Fibroblast of lung (primary cell): ENCODE data around the gene PATJ. TPM values are rescaled to one million over a fixed set of nuclear protein-coding genes. Genes with fewer than 3 reads are reported as not detected.

Experiments
- DNase-seq, 2 donors: peaks; one replicate each; pipeline versions ENCODE4 v3.0.0 to v3.0.0-alpha.2; 2010; ENCODE audit warnings: low read depth in 2 of 2
- H2AFZ ChIP-seq: 2 replicates; pipeline ENCODE4 v1.5.1; 2012; ENCODE audit warnings: low read length, control low read depth, inconsistent platforms
- H3K27ac ChIP-seq: 2 replicates; pipeline ENCODE4 v1.5.1; 2011; ENCODE audit warnings: low read length, control low read depth; ENCODE audit not compliant: insufficient read depth
- H3K27me3 ChIP-seq: 2 replicates; pipeline ENCODE4 v1.5.1; 2011; ENCODE audit warnings: mild to moderate bottlenecking, low read length; ENCODE audit not compliant: control insufficient read depth, insufficient read depth
- H3K36me3 ChIP-seq: 2 replicates; pipeline ENCODE4 v1.5.1; 2011; ENCODE audit warnings: low read length; ENCODE audit not compliant: control insufficient read depth, insufficient read depth
- H3K4me1 ChIP-seq: 2 replicates; pipeline ENCODE4 v1.5.1; 2011; ENCODE audit warnings: low read length; ENCODE audit not compliant: control insufficient read depth, insufficient read depth; ENCODE audit errors: extremely low read depth
- H3K4me2 ChIP-seq: 2 replicates; pipeline ENCODE4 v1.5.1; 2011; ENCODE audit warnings: low read length, control low read depth; ENCODE audit not compliant: insufficient read depth; ENCODE audit errors: extremely low read depth
- H3K4me3 ChIP-seq, 4 experiments: fragments of 200-600 bp in 1 of 4; sonication (generic) in 1 of 4; replicated peaks in 1 of 4; 2 replicates each; pipeline ENCODE4 v1.5.1; 2011 to 2016; ENCODE audit warnings: low read length in 4 of 4, low read depth in 3 of 4, mild to moderate bottlenecking in 3 of 4, control low read depth in 2 of 4, inconsistent platforms in 1 of 4, mixed read lengths in 1 of 4; ENCODE audit not compliant: insufficient read depth in 1 of 4; ENCODE audit errors: control extremely low read depth in 1 of 4
- H3K79me2 ChIP-seq: 2 replicates; pipeline ENCODE4 v1.5.1; 2012; ENCODE audit warnings: mild to moderate bottlenecking, low read length, inconsistent platforms; ENCODE audit not compliant: control insufficient read depth, insufficient read depth
- H3K9ac ChIP-seq: 2 replicates; pipeline ENCODE4 v1.5.1; 2011; ENCODE audit warnings: mild to moderate bottlenecking, low read length, control low read depth; ENCODE audit not compliant: insufficient read depth
- H3K9me3 ChIP-seq: 2 replicates; pipeline ENCODE4 v1.5.1; 2012; ENCODE audit warnings: low read depth, low read length; ENCODE audit not compliant: control insufficient read depth, insufficient read depth
- H4K20me1 ChIP-seq: 2 replicates; pipeline ENCODE4 v1.5.1; 2011; ENCODE audit warnings: low read length; ENCODE audit not compliant: control insufficient read depth, insufficient read depth; ENCODE audit errors: extremely low read depth
- CTCF ChIP-seq, 2 donors: IDR thresholded peaks in 1 of 2; conservative IDR thresholded peaks in 1 of 2; 1 replicate in 1 of 2; 2 replicates in 1 of 2; pipeline ENCODE4 v1.5.1; 2011 to 2012; ENCODE audit warnings: low read length in 2 of 2, control low read depth in 1 of 2, inconsistent platforms in 1 of 2, low read depth in 1 of 2, mild to moderate bottlenecking in 1 of 2
- EZH2 ChIP-seq: IDR thresholded peaks from 2 replicates; pipeline ENCODE4 v1.5.1; 2012; ENCODE audit warnings: low read length, control low read depth, mild to moderate bottlenecking; ENCODE audit errors: missing control alignments
- polyA plus RNA-seq, 2 donors: library from polyadenylated mRNA; depleted of rRNA in 1 of 2; stranded (reverse) in 1 of 2; unstranded in 1 of 2; fragments of >200 nt; gene quantifications; 2 replicates each; pipeline ENCODE4 v1.2.1, GENCODE V29; 2011 to 2012; ENCODE audit warnings: missing spikeins in 1 of 2
- total RNA-seq: library from RNA; depleted of rRNA; stranded (reverse); fragments of >200 nt; gene quantifications from 2 replicates; pipeline ENCODE4 v1.2.1, GENCODE V29; 2014

The PATJ gene
- total and polyA plus RNA-seq, 2 donors (not counting 1 experiment from before 2014, with no cell fraction given), result 2.5 to 12.4 TPM

DNA sequence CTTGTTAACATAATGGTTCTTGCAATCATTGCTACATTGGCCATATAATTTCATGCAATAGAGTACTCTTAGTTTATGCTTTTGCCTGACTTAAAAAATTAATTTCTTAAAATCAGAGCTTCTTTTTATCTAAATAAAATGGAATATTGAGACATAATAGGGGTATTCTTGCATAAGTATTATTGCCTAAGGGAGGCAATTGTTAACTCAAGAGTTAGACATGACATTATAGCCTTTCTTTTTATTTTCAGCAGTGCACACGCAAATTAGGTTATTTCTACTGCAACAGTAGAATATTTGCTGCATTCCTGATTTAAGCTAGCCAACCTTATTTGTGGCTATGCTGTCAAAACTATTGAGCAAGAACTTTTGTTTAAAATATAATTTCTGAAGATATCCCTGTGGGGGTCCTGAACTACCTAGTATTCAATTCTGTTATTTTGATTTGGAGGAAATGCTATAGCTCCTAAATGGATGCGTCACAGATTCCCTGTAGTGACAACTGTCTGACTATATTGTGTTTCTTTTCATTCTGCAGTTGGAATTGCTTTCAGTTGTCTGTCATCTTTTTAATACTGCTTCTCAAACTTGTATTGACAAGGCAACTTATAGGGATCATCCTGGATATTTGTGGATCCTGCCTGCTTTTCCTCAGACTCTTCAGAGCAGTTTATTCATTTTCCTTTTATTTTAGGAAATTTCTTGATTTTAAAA is 211.0 kb downstream of the PATJ start:
- no peak for TF ChIP-seq CTCF (conservative IDR thresholded peaks at IDR 0.05 in 1 of 2, IDR thresholded peaks at IDR 0.05 in 1 of 2; ENCODE audit: low read depth in 1 of 2, low read length in 2 of 2)
- no peak for TF ChIP-seq EZH2
- DNase-seq, result no peak
- no peaks in the 10 kb centered on the region for H3K27me3 ChIP-seq
- H2AFZ ChIP-seq, result no peak overlapping the region
- no peak overlapping the region for H3K9ac ChIP-seq
- H3K36me3 ChIP-seq, result no peaks in the 10 kb centered on the region
- H3K79me2 ChIP-seq, result no peaks in the 10 kb centered on the region
- no peak overlapping the region for H3K4me2 ChIP-seq
- H3K4me1 ChIP-seq, result no peaks in the 10 kb centered on the region
- no peaks in the 10 kb centered on the region for H4K20me1 ChIP-seq
- H3K9me3 ChIP-seq, result no peaks in the 10 kb centered on the region
- H3K4me3 ChIP-seq, result no peak overlapping the region
- no peak overlapping the region for H3K27ac ChIP-seq

DNA sequence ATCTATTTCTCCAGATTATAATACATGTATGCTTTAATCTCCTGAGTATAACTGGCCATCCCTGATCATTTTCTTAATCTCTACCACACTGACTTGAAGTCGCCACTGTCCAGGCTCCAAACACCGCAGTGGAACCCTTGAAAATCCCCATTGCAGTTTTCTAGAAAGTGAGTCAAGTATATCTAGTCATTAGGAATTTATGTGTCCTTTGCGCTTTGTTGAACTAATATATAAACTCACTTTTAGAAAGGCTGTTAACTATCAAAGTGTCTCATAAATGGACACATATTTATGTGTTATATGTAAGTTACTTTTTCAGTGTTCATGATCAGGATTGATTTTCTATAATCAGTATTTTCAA is 211.5 kb downstream of the PATJ start:
- no peak overlapping the region for H3K4me3 ChIP-seq
- H3K79me2 ChIP-seq, result no peaks in the 10 kb centered on the region
- H3K4me1 ChIP-seq, result no peaks in the 10 kb centered on the region
- no peaks in the 10 kb centered on the region for H3K27me3 ChIP-seq
- no peaks in the 10 kb centered on the region for H3K36me3 ChIP-seq
- no peak overlapping the region for H3K9ac ChIP-seq
- no peak overlapping the region for H3K4me2 ChIP-seq
- no peak overlapping the region for H3K27ac ChIP-seq
- H3K9me3 ChIP-seq, result no peaks in the 10 kb centered on the region
- no peak for DNase-seq
- no peak overlapping the region for H2AFZ ChIP-seq
- no peaks in the 10 kb centered on the region for H4K20me1 ChIP-seq
- TF ChIP-seq CTCF (conservative IDR thresholded peaks at IDR 0.05 in 1 of 2, IDR thresholded peaks at IDR 0.05 in 1 of 2; ENCODE audit: low read depth in 1 of 2, low read length in 2 of 2), result no peak
- TF ChIP-seq EZH2, result no peak

GRCh38 chr1:61955261-61955660 is 213.0 kb downstream of the PATJ start:
- TF ChIP-seq CTCF (conservative IDR thresholded peaks at IDR 0.05 in 1 of 2, IDR thresholded peaks at IDR 0.05 in 1 of 2; ENCODE audit: low read depth in 1 of 2, low read length in 2 of 2) (no peak), EZH2 (no peak)
- no peak for DNase-seq

More at GRCh38 chr1:61955261-61955660, 213.0 kb downstream of the PATJ start:
- Histone ChIP-seq H3K9ac (no peak overlapping the region), H3K27ac (no peak overlapping the region), H3K27me3 (no peaks in the 10 kb centered on the region), H3K4me3 (no peak overlapping the region), H3K4me2 (no peak overlapping the region), H3K4me1 (no peaks in the 10 kb centered on the region), H4K20me1 (no peaks in the 10 kb centered on the region), H3K36me3 (no peaks in the 10 kb centered on the region), H3K79me2 (no peaks in the 10 kb centered on the region), H2AFZ (no peak overlapping the region), H3K9me3 (no peaks in the 10 kb centered on the region)
